Fibroblast of the aortic adventitia (primary cell): ENCODE results near the gene DOCK11. TPM values are rescaled to one million over a fixed set of nuclear protein-coding genes. Genes with fewer than 3 reads are reported as not detected.

Source experiments
- DNase-seq: peaks from one replicate; pipeline ENCODE4 v3.0.0-alpha.2; 2010; ENCODE audit warnings: low read depth
- H3K4me3 ChIP-seq: 2 replicates; pipeline ENCODE4 v1.5.1; 2011; ENCODE audit warnings: low read depth, mild to moderate bottlenecking, control low read depth, low read length, moderate library complexity
- CTCF ChIP-seq: IDR thresholded peaks from 2 replicates; pipeline ENCODE4 v1.5.1; 2011; ENCODE audit warnings: mild to moderate bottlenecking, low read length, control low read depth, inconsistent platforms; ENCODE audit not compliant: insufficient read depth
- total RNA-seq: library from RNA; depleted of rRNA; stranded (reverse); fragments of >200 nt; gene quantifications from 2 replicates; pipeline ENCODE4 v1.2.3, GENCODE V29; 2012; ENCODE audit warnings: low replicate concordance

The DOCK11 gene
- total RNA-seq, 1 donor = 34.8 TPM

- peak; percentile 10 for DNase-seq
- H3K4me3 ChIP-seq = no peak overlapping the region
- no peak for TF ChIP-seq CTCF
Measured at GRCh38 chrX:118655561-118656246, 160.1 kb downstream of the DOCK11 start.

- DNase-seq = no peak
- no peak overlapping the region for H3K4me3 ChIP-seq
- TF ChIP-seq CTCF = no peak
Measured at GRCh38 chrX:118657413-118657812, 161.8 kb downstream of the DOCK11 start.

GRCh38 chrX:118660085-118660484 lies 164.5 kb downstream of the DOCK11 start:
- no peak overlapping the region for H3K4me3 ChIP-seq
- no peak for DNase-seq
- no peak for TF ChIP-seq CTCF

DNA sequence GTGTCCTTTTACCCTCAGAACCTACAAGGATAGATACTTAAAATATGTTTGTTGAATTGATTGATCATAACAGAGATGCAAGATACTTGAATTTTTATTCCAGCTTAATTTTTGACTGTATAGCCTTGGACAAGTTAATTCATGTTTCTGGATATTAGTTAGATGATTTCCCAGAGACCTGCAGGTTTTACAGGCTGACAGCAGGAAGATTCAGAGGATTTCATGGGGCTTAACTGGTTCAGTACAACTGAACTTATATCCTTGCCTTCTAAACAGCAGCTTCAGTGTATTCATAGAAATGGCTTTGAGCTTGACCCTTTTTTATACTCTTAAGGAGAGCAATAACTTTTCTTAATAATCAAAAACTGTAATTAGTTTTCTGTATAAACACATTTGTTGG lies 169.6 kb downstream of the DOCK11 start:
- H3K4me3 ChIP-seq = no peak overlapping the region
- TF ChIP-seq CTCF = no peak
- DNase-seq = no peak

DNA sequence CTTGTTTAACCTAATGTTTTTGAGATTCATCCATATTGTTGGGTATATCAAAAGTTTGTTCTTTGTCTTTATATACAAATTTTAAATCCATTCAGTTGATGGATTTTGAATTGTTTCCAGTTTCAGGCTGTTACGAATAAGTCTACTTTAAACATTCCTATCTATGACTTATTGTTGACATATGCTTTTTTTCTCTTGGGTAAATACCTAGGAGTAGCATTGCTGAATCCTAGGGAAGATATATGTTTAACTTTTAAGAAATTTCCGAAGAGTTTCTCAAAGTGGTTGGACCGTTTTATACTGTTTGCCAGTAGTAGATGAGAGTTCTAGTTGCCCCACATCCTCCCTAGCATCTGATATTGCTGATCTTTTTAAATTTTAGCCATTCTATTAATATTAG lies 170.9 kb downstream of the DOCK11 start:
- peak; percentile 9 for DNase-seq
- TF ChIP-seq CTCF = no peak

GRCh38 chrX:118669435-118669834 lies 173.8 kb downstream of the DOCK11 start:
- DNase-seq = no peak
- no peak for TF ChIP-seq CTCF

More for the DNA sequence above, 170.9 kb downstream of the DOCK11 start:
- H3K4me3 ChIP-seq = no peak overlapping the region

More at GRCh38 chrX:118669435-118669834, 173.8 kb downstream of the DOCK11 start:
- H3K4me3 ChIP-seq = no peak overlapping the region
